ENCODE data around the gene BAX.
A peak's percentile ranks its signal among the peaks of the same experiment; 100 is the strongest.

BAX gene

GRCh38 chr19:48988860-48989259 lies 34.2 kb downstream of the BAX start:
- no peak for DNase-seq

DNA sequence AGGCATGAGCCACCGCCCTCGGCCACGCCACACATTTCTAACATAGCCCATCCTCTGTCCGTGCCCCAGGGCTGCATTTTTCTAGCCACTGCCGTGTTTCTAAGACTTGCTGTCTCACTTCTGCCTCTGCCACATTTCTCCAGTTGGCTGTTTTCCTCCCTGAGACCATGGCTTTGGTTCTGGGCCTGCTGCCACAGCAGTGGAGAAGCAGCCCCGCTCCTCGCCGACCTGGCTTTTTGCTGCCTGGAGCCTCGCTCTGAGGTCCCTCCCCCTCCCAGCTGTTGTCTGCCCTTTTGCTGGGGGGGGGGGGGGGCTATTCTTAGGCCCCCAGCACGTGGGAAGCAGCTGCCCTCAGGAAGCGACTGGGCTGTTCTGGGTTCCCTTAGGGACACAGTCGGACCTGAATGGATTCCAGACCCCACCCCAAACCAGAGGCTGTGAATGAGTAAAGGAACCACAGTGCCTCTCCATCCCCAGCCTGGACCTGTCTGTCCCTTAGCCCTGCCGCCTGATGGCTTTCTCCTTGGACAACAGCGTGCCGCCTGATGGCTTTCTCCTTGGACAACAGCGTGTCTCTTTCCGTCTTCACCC lies 35.1 kb downstream of the BAX start:
- DNase-seq = no peak

- DNase-seq = no peak
Observed at GRCh38 chr19:48990400-48990799, 35.7 kb downstream of the BAX start.

GRCh38 chr19:48991011-48991609 lies 36.4 kb downstream of the BAX start:
- DNase-seq = no peak

GRCh38 chr19:48991873-48992580 lies 37.4 kb downstream of the BAX start:
- peak; percentile 23 for DNase-seq

- DNase-seq = no peak
Observed at GRCh38 chr19:48992581-48993174, 38.0 kb downstream of the BAX start.

DNA sequence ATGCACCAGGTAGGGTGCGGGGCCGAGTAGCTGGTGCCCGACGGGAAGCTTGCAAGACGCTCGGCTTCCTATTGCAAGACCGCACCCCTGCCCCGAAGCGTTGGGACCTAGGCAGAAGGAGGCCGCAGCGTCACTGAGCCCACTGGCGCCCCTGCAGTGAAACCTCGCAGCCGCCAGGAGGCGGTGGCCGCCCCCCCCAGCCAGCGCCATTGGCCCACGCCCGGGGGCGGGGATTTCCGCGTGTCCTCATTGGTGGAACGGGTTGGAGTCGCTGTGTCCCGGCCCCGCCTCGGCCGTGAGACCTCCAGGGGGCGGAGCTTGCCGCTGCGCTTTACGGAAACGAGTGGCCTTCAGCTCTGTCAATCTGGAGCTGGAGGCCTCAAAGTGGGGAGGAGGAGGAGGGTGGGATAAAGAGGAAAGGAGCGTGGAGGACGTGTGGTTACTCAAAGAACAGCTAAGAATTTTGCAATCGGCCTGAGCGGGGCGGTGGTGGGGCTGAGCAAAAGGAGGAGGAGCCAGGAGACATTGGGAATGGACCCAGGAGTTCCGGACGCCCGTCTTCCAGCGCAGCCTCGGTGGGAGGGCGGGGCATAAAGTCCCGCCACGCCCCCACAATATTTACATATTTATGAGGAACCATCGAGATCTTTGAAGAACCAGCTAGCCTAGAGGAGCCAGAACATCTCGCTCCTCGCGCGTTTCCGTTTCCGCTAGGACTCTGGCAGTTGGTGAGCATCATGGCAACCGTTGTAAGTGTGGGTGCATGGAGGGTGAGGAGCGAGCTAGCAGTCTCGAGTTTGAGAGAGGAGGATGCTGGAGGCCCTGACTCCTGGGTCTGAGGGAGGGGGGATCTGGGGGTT lies 38.7 kb downstream of the BAX start, which contains the start of the genes GYS1 and RUVBL2:
GYS1 (minus strand) TSS at position 135 of the 860 bp plus-strand sequence. CDS start 197 bp downstream, outside the sequence.
RUVBL2 (plus strand) TSS at position 713 of the 860 bp plus-strand sequence; CDS start at position 738, 25 bp downstream.
- DNase-seq = peak; percentile 100

- DNase-seq = no peak
Observed at GRCh38 chr19:48994035-48994386, 39.3 kb downstream of the BAX start.

- DNase-seq = peak; percentile 24
Observed at GRCh38 chr19:48997972-48998371, 43.3 kb downstream of the BAX start.

- DNase-seq = peak; percentile 58
Observed at GRCh38 chr19:48999481-49000325, 45.0 kb downstream of the BAX start.

GRCh38 chr19:49004133-49004532 lies 49.5 kb downstream of the BAX start:
- no peak for DNase-seq

DNA sequence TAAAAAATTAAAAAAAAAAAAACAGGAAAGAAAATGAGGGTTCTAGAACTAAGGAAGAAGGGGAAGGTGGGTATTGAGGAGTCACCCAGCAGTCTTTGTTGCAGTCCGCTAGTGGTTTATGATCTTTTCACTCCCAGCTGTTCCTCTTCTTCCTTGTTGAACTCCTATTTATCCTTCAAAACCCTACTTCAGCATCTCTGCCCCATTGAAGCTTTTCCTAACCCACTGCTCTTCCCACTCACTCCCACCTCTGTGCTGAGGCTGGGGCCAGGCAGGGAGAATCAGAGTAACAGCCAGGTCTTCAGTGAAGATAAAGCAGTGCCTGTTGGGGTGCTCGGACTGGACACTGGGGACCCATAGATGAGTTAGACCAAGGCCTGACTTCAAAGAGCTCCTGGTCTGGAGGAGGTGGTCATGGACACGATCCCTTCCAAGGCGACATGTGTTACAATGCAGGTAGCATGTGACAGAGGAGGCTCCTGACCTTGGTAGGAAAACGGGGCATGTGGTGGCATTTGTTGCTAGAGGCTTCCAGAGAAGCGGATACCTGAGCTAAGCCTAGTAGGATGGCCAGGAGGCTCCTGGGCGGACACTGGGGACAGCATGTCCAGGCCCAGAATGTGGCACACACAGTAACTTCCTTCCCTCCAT lies 50.4 kb downstream of the BAX start:
- no peak for DNase-seq

DNA sequence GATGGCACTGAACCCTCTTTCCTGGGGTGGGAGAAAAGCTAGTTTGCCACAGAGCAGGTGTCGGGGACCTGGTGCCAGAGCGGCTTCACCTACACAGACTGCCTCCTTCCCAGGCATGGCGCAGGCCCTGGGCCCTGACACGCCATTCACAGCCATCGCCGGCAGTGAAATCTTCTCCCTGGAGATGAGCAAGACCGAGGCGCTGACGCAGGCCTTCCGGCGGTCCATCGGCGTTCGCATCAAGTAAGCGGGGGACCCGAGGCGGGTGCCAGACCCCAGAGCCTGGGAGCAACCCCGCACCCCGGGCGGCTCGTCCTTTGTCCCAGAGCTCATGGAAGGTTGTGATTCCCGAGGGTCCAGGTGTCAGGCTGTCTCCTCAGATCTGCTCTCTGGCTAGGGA lies 52.2 kb downstream of the BAX start:
- no peak for DNase-seq

- no peak for DNase-seq
Observed at GRCh38 chr19:49009828-49010227, 55.2 kb downstream of the BAX start.

- DNase-seq = no peak
Observed at GRCh38 chr19:49010453-49010852, 55.8 kb downstream of the BAX start.

- DNase-seq = no peak
Observed at GRCh38 chr19:49011194-49011593, 56.5 kb downstream of the BAX start.
